GM23338 (cell line): Measurements from ENCODE around the gene TFIP11. TPM values are rescaled to one million over a fixed set of nuclear protein-coding genes. Genes with fewer than 3 reads are reported as not detected.
A peak's percentile ranks its signal among the peaks of the same experiment; 100 is the strongest.

Experiments used
- ATAC-seq: fragments of 200-7000 bp; cut with Tn5 transposase; 3 replicates; pipeline ENCODE4 v1.9.1; 2020
- DNase-seq: peaks from one replicate; pipeline ENCODE4 v3.0.0-alpha.2; 2015; ENCODE audit warnings: low spot score
- H2AFZ ChIP-seq: fragments of 200-600 bp; sonication (generic); 2 replicates; pipeline ENCODE4 v1.8.0; 2016; ENCODE audit warnings: antibody characterized with exemption, mild to moderate bottlenecking, moderate library complexity
- H3F3A ChIP-seq: fragments of 200-600 bp; sonication (generic); replicated peaks from 2 replicates; pipeline ENCODE4 v1.8.0; 2017; ENCODE audit warnings: antibody characterized with exemption, mixed run types, low read depth
- H3K27ac ChIP-seq: fragments of 200-600 bp; sonication (generic); 2 replicates; pipeline ENCODE4 v1.6.1; 2016; ENCODE audit warnings: low read depth
- H3K27me3 ChIP-seq: fragments of 200-600 bp; sonication (generic); 2 replicates; pipeline ENCODE4 v1.8.0; 2016; ENCODE audit warnings: mild to moderate bottlenecking, mixed run types, moderate library complexity; ENCODE audit not compliant: insufficient read depth
- H3K36me3 ChIP-seq: fragments of 200-600 bp; sonication (generic); 2 replicates; pipeline ENCODE4 v1.8.0; 2016; ENCODE audit warnings: mild to moderate bottlenecking; ENCODE audit not compliant: insufficient read depth
- H3K4me1 ChIP-seq: fragments of 200-600 bp; sonication (generic); 2 replicates; pipeline ENCODE4 v1.8.0; 2016; ENCODE audit warnings: mild to moderate bottlenecking, moderate library complexity; ENCODE audit not compliant: insufficient read depth
- H3K4me2 ChIP-seq: fragments of 200-600 bp; sonication (generic); 2 replicates; pipeline ENCODE4 v1.7.1; 2017; ENCODE audit warnings: mixed run types
- H3K4me3 ChIP-seq: fragments of 200-600 bp; sonication (generic); 2 replicates; pipeline ENCODE4 v1.6.1; 2016; ENCODE audit warnings: mixed run types
- H3K79me2 ChIP-seq: fragments of 200-600 bp; sonication (generic); replicated peaks from 2 replicates; pipeline ENCODE4 v1.8.0; 2017; ENCODE audit warnings: mild to moderate bottlenecking; ENCODE audit not compliant: insufficient read depth
- H3K9me2 ChIP-seq: fragments of 200-600 bp; sonication (generic); 2 replicates; pipeline ENCODE4 v1.8.0; 2017; ENCODE audit not compliant: insufficient read depth
- H4K20me1 ChIP-seq: fragments of 200-600 bp; sonication (generic); replicated peaks from 2 replicates; pipeline ENCODE4 v1.8.0; 2017; ENCODE audit warnings: mild to moderate bottlenecking; ENCODE audit not compliant: insufficient read depth
- H3K27ac Mint-ChIP-seq: 2 replicates; pipeline ENCODE4 v1.8.0; 2020; ENCODE audit warnings: inconsistent platforms, mild to moderate bottlenecking, moderate library complexity, mixed read lengths
- H3K27me3 Mint-ChIP-seq: 3 replicates; pipeline ENCODE4 v1.8.0; 2022; ENCODE audit warnings: low read depth, mild to moderate bottlenecking, moderate library complexity, mixed read lengths, inconsistent platforms; ENCODE audit not compliant: insufficient read depth, poor library complexity
- H3K36me3 Mint-ChIP-seq: 3 replicates; pipeline ENCODE4 v1.8.0; 2021; ENCODE audit warnings: low read depth, mild to moderate bottlenecking, inconsistent platforms, moderate library complexity, mixed read lengths
- H3K4me1 Mint-ChIP-seq: 3 replicates; pipeline ENCODE4 v1.8.0; 2020; ENCODE audit warnings: mild to moderate bottlenecking, inconsistent platforms, mixed read lengths
- H3K4me3 Mint-ChIP-seq: 3 replicates; pipeline ENCODE4 v1.8.0; 2021; ENCODE audit warnings: moderate library complexity, mild to moderate bottlenecking, inconsistent platforms, mixed read lengths
- H3K9me3 Mint-ChIP-seq: 3 replicates; pipeline ENCODE4 v1.8.0; 2020; ENCODE audit warnings: moderate library complexity, mild to moderate bottlenecking, inconsistent platforms, mixed read lengths
- CREB1 ChIP-seq: fragments of 250-450 bp; sonication (Bioruptor Pico); IDR thresholded peaks from 2 replicates; pipeline ENCODE4 v1.5.0; 2020; ENCODE audit warnings: low read depth, mild to moderate bottlenecking, moderate library complexity
- EZH2 ChIP-seq: fragments of 200-600 bp; sonication (generic); IDR thresholded peaks from one replicate; pipeline ENCODE4 v1.8.0; 2017; ENCODE audit warnings: antibody characterized with exemption, mild to moderate bottlenecking, low read depth; ENCODE audit not compliant: unreplicated experiment
- EZH2phosphoT487 ChIP-seq: fragments of 200-600 bp; sonication (generic); IDR thresholded peaks from one replicate; pipeline ENCODE4 v1.8.1; 2018; ENCODE audit warnings: antibody characterized with exemption; ENCODE audit not compliant: unreplicated experiment
- NANOG ChIP-seq: IDR thresholded peaks from 2 replicates; pipeline ENCODE4 v1.6.1; 2016; ENCODE audit warnings: antibody characterized with exemption, borderline replicate concordance
- STAT1 ChIP-seq: IDR thresholded peaks from one replicate; pipeline ENCODE4 v1.6.1; 2016; ENCODE audit warnings: antibody characterized with exemption; ENCODE audit not compliant: unreplicated experiment
- ZNF114 ChIP-seq: fragments of 250-450 bp; sonication (Bioruptor Pico); IDR thresholded peaks from 2 replicates; pipeline ENCODE4 v1.5.0; 2020; ENCODE audit warnings: mild to moderate bottlenecking, moderate library complexity
- ZNF331 ChIP-seq: fragments of 250-450 bp; sonication (Bioruptor Pico); IDR thresholded peaks from 2 replicates; pipeline ENCODE4 v1.5.0; 2020; ENCODE audit warnings: low read depth, mild to moderate bottlenecking, moderate library complexity
- polyA plus RNA-seq: library from polyadenylated mRNA; unstranded; fragments of >200 nt; fragmentation: Nextera tagmentation; extraction: Ambion mirVana; gene quantifications from 2 replicates; pipeline ENCODE4 v1.2.1, GENCODE V29; 2016
- total RNA-seq: library from RNA; depleted of rRNA; stranded (reverse); fragments of >200 nt; shearing (Covaris generic); gene quantifications from 2 replicates; pipeline ENCODE4 v1.2.3, GENCODE V29; 2014
- TF ChIP-seq, protein P1 (sequence below): fragments of 250-450 bp; sonication (Bioruptor Pico); IDR thresholded peaks from 2 replicates; pipeline ENCODE4 v1.5.0; 2020; ENCODE audit warnings: mild to moderate bottlenecking, moderate library complexity
- TF ChIP-seq, protein P2 (sequence below): IDR thresholded peaks from one replicate; pipeline ENCODE4 v1.6.1; 2018; ENCODE audit warnings: antibody characterized with exemption; ENCODE audit not compliant: unreplicated experiment
- TF ChIP-seq, protein P3 (sequence below): IDR thresholded peaks from 2 replicates; pipeline ENCODE4 v1.6.1; 2016; ENCODE audit warnings: antibody characterized with exemption
- TF ChIP-seq, protein P4 (sequence below), 2 experiments: fragments of 200-600 bp in 1 of 2; sonication (generic) in 1 of 2; conservative IDR thresholded peaks; 2 replicates each; pipeline versions ENCODE4 v1.5.1 to v1.6.1; 2016 to 2017; ENCODE audit warnings: antibody characterized with exemption in 2 of 2, low read depth in 2 of 2, mild to moderate bottlenecking in 2 of 2, moderate library complexity in 1 of 2

Gene TFIP11
- total and polyA plus RNA-seq, 2 experiments from 2014 or later = 17.1 to 26.2 TPM

DNA sequence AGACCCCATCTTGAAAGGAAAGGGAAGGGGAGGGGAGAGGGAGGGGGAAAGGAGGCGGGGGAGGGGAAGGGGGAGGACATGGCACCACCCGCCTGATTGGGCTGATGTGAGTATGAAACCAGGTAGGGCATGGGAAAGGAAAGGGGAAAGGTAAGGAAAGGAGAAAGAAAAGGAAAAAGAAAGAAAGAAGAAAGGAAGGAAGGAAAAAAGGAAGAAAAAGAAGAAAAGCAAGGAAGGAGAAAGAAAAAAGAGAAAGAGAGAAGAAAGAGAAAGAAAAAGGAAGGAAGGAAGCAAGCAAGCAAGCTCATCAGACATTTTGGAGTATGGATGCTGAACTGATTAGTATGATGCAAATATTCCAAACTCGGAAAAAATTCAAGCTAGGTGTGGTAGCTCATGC lies 36.0 kb upstream of the TFIP11 start:
- Histone ChIP-seq H3K27me3 (no peaks in the 10 kb centered on the region), H3K4me2 (0 out of 2 replicates have a peak overlapping the region, but pooled peaks have one; percentile 20), H3F3A (0 out of 2 replicates have a peak, but pooled peaks cover 24% of the 10 kb centered on the region), H4K20me1 (peaks cover 26% of the 10 kb centered on the region), H3K4me1 (peaks cover 41% of the 10 kb centered on the region), H3K9me2 (no peaks in the 10 kb centered on the region), H3K36me3 (no peaks in the 10 kb centered on the region), H3K79me2 (peaks cover 100% of the 10 kb centered on the region), H3K27ac (peak overlapping the region; percentile 80), H3K4me3 (no peak overlapping the region), H2AFZ (no peak overlapping the region)
- no peaks in the 10 kb centered on the region for H3K9me3 Mint-ChIP-seq
- TF ChIP-seq, protein P1, sequence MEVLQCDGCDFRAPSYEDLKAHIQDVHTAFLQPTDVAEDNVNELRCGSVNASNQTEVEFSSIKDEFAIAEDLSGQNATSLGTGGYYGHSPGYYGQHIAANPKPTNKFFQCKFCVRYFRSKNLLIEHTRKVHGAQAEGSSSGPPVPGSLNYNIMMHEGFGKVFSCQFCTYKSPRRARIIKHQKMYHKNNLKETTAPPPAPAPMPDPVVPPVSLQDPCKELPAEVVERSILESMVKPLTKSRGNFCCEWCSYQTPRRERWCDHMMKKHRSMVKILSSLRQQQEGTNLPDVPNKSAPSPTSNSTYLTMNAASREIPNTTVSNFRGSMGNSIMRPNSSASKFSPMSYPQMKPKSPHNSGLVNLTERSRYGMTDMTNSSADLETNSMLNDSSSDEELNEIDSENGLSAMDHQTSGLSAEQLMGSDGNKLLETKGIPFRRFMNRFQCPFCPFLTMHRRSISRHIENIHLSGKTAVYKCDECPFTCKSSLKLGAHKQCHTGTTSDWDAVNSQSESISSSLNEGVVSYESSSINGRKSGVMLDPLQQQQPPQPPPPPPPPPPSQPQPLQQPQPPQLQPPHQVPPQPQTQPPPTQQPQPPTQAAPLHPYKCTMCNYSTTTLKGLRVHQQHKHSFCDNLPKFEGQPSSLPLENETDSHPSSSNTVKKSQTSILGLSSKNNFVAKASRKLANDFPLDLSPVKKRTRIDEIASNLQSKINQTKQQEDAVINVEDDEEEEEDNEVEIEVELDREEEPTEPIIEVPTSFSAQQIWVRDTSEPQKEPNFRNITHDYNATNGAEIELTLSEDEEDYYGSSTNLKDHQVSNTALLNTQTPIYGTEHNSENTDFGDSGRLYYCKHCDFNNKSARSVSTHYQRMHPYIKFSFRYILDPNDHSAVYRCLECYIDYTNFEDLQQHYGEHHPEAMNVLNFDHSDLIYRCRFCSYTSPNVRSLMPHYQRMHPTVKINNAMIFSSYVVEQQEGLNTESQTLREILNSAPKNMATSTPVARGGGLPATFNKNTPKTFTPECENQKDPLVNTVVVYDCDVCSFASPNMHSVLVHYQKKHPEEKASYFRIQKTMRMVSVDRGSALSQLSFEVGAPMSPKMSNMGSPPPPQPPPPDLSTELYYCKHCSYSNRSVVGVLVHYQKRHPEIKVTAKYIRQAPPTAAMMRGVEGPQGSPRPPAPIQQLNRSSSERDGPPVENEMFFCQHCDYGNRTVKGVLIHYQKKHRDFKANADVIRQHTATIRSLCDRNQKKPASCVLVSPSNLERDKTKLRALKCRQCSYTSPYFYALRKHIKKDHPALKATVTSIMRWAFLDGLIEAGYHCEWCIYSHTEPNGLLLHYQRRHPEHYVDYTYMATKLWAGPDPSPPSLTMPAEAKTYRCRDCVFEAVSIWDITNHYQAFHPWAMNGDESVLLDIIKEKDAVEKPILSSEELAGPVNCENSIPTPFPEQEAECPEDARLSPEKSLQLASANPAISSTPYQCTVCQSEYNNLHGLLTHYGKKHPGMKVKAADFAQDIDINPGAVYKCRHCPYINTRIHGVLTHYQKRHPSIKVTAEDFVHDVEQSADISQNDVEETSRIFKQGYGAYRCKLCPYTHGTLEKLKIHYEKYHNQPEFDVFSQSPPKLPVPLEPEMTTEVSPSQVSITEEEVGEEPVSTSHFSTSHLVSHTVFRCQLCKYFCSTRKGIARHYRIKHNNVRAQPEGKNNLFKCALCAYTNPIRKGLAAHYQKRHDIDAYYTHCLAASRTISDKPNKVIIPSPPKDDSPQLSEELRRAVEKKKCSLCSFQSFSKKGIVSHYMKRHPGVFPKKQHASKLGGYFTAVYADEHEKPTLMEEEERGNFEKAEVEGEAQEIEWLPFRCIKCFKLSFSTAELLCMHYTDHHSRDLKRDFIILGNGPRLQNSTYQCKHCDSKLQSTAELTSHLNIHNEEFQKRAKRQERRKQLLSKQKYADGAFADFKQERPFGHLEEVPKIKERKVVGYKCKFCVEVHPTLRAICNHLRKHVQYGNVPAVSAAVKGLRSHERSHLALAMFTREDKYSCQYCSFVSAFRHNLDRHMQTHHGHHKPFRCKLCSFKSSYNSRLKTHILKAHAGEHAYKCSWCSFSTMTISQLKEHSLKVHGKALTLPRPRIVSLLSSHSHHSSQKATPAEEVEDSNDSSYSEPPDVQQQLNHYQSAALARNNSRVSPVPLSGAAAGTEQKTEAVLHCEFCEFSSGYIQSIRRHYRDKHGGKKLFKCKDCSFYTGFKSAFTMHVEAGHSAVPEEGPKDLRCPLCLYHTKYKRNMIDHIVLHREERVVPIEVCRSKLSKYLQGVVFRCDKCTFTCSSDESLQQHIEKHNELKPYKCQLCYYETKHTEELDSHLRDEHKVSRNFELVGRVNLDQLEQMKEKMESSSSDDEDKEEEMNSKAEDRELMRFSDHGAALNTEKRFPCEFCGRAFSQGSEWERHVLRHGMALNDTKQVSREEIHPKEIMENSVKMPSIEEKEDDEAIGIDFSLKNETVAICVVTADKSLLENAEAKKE (CRISPR knock-in tag) = no peak
- TF ChIP-seq CREB1 = no peak
- no peak for TF ChIP-seq EZH2phosphoT487
- TF ChIP-seq, protein P2, sequence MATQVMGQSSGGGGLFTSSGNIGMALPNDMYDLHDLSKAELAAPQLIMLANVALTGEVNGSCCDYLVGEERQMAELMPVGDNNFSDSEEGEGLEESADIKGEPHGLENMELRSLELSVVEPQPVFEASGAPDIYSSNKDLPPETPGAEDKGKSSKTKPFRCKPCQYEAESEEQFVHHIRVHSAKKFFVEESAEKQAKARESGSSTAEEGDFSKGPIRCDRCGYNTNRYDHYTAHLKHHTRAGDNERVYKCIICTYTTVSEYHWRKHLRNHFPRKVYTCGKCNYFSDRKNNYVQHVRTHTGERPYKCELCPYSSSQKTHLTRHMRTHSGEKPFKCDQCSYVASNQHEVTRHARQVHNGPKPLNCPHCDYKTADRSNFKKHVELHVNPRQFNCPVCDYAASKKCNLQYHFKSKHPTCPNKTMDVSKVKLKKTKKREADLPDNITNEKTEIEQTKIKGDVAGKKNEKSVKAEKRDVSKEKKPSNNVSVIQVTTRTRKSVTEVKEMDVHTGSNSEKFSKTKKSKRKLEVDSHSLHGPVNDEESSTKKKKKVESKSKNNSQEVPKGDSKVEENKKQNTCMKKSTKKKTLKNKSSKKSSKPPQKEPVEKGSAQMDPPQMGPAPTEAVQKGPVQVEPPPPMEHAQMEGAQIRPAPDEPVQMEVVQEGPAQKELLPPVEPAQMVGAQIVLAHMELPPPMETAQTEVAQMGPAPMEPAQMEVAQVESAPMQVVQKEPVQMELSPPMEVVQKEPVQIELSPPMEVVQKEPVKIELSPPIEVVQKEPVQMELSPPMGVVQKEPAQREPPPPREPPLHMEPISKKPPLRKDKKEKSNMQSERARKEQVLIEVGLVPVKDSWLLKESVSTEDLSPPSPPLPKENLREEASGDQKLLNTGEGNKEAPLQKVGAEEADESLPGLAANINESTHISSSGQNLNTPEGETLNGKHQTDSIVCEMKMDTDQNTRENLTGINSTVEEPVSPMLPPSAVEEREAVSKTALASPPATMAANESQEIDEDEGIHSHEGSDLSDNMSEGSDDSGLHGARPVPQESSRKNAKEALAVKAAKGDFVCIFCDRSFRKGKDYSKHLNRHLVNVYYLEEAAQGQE = no peak
- TF ChIP-seq STAT1 = no peak
- no peak for TF ChIP-seq EZH2
- no peak for TF ChIP-seq ZNF114 (CRISPR knock-in tag)
- TF ChIP-seq, protein P3, sequence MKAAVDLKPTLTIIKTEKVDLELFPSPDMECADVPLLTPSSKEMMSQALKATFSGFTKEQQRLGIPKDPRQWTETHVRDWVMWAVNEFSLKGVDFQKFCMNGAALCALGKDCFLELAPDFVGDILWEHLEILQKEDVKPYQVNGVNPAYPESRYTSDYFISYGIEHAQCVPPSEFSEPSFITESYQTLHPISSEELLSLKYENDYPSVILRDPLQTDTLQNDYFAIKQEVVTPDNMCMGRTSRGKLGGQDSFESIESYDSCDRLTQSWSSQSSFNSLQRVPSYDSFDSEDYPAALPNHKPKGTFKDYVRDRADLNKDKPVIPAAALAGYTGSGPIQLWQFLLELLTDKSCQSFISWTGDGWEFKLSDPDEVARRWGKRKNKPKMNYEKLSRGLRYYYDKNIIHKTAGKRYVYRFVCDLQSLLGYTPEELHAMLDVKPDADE = no peak
- TF ChIP-seq, protein P4, sequence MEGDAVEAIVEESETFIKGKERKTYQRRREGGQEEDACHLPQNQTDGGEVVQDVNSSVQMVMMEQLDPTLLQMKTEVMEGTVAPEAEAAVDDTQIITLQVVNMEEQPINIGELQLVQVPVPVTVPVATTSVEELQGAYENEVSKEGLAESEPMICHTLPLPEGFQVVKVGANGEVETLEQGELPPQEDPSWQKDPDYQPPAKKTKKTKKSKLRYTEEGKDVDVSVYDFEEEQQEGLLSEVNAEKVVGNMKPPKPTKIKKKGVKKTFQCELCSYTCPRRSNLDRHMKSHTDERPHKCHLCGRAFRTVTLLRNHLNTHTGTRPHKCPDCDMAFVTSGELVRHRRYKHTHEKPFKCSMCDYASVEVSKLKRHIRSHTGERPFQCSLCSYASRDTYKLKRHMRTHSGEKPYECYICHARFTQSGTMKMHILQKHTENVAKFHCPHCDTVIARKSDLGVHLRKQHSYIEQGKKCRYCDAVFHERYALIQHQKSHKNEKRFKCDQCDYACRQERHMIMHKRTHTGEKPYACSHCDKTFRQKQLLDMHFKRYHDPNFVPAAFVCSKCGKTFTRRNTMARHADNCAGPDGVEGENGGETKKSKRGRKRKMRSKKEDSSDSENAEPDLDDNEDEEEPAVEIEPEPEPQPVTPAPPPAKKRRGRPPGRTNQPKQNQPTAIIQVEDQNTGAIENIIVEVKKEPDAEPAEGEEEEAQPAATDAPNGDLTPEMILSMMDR (conservative IDR thresholded peaks at IDR 0.05; ENCODE audit: low read depth in 2 of 2) = no peak
- no peak for TF ChIP-seq ZNF331 (CRISPR knock-in tag)
- no peak for TF ChIP-seq NANOG
- ATAC-seq (no peak; the same call in 2 of the 3 replicates), DNase-seq (no peak)
- H3K36me3 Mint-ChIP-seq = peaks cover 11% of the 10 kb centered on the region
- no peak overlapping the region for H3K4me3 Mint-ChIP-seq
- peaks cover 42% of the 10 kb centered on the region for H3K4me1 Mint-ChIP-seq
- peaks cover 11% of the 10 kb centered on the region for H3K27me3 Mint-ChIP-seq
- H3K27ac Mint-ChIP-seq = peak overlapping the region; percentile 77; the same call in 1 of the 2 replicates
